Mesothelial cell of epicardium (in vitro differentiated cells): Measurements from ENCODE around the gene SUFU. TPM values are rescaled to one million over a fixed set of nuclear protein-coding genes. Genes with fewer than 3 reads are reported as not detected.

Experiments used
- DNase-seq, 2 experiments: peaks; one replicate each; pipeline ENCODE4 v3.0.0; 2021; ENCODE audit warnings: low spot score in 2 of 2; ENCODE audit not compliant: unreplicated experiment in 2 of 2
- H3K27ac Mint-ChIP-seq: 2 replicates; pipeline ENCODE4 v1.8.0; 2021; ENCODE audit warnings: mixed read lengths
- H3K27me3 Mint-ChIP-seq: 2 replicates; pipeline ENCODE4 v1.8.0; 2021; ENCODE audit warnings: low read depth, mixed read lengths
- H3K36me3 Mint-ChIP-seq: 2 replicates; pipeline ENCODE4 v1.8.0; 2021; ENCODE audit warnings: mixed read lengths
- H3K4me1 Mint-ChIP-seq: 2 replicates; pipeline ENCODE4 v1.8.0; 2021; ENCODE audit warnings: mixed read lengths
- H3K4me3 Mint-ChIP-seq: 2 replicates; pipeline ENCODE4 v1.8.0; 2021; ENCODE audit warnings: mild to moderate bottlenecking, moderate library complexity, mixed read lengths
- H3K9me3 Mint-ChIP-seq: 2 replicates; pipeline ENCODE4 v1.8.0; 2021; ENCODE audit warnings: mixed read lengths
- CTCF ChIP-seq: fragments of 200-600 bp; sonication (generic); IDR thresholded peaks from one replicate; pipeline ENCODE4 v1.5.0; 2021; ENCODE audit warnings: antibody characterized with exemption; ENCODE audit not compliant: unreplicated experiment
- total RNA-seq: library from RNA; stranded (reverse); gene quantifications from 3 replicates; pipeline ENCODE4 v1.2.1, GENCODE V29; 2021

The SUFU gene
- total RNA-seq, 1 donor from 2014 or later: 33.4 TPM

- Mint-ChIP-seq H3K27ac (peak overlapping the region; percentile 98), H3K9me3 (no peaks in the 10 kb centered on the region)
Observed at GRCh38 chr10:102644646-102645387, 141.0 kb downstream of the SUFU start.

GRCh38 chr10:102645388-102645740, 141.6 kb downstream of the SUFU start:
- no peak for DNase-seq
- H3K9me3 Mint-ChIP-seq: no peaks in the 10 kb centered on the region
- H3K36me3 Mint-ChIP-seq: no peaks in the 10 kb centered on the region
- peak overlapping the region; percentile 97 for H3K4me3 Mint-ChIP-seq
- H3K4me1 Mint-ChIP-seq: peaks cover 56% of the 10 kb centered on the region
- peak overlapping the region; percentile 98 for H3K27ac Mint-ChIP-seq
- no peaks in the 10 kb centered on the region for H3K27me3 Mint-ChIP-seq
- no peak for TF ChIP-seq CTCF

More at GRCh38 chr10:102644646-102645387, 141.0 kb downstream of the SUFU start:
- Mint-ChIP-seq H3K27me3 (no peaks in the 10 kb centered on the region), H3K4me3 (peak overlapping the region; percentile 97), H3K36me3 (no peaks in the 10 kb centered on the region), H3K4me1 (peaks cover 52% of the 10 kb centered on the region)
- peak; percentile 71 to 80 for DNase-seq
- TF ChIP-seq CTCF: peak; percentile 40

- peak in 1 of 2 experiments; percentile 58 for DNase-seq
- peaks cover 62% of the 10 kb centered on the region for H3K4me1 Mint-ChIP-seq
- H3K4me3 Mint-ChIP-seq: peak overlapping the region; percentile 97
- no peaks in the 10 kb centered on the region for H3K36me3 Mint-ChIP-seq
- H3K27me3 Mint-ChIP-seq: no peaks in the 10 kb centered on the region
- no peaks in the 10 kb centered on the region for H3K9me3 Mint-ChIP-seq
- no peak for TF ChIP-seq CTCF
- H3K27ac Mint-ChIP-seq: peak overlapping the region; percentile 98
Observed at GRCh38 chr10:102645741-102646609, 142.2 kb downstream of the SUFU start.

- no peaks in the 10 kb centered on the region for H3K36me3 Mint-ChIP-seq
- no peak for TF ChIP-seq CTCF
- no peaks in the 10 kb centered on the region for H3K9me3 Mint-ChIP-seq
- H3K27ac Mint-ChIP-seq: peak overlapping the region; percentile 98
- DNase-seq: no peak
- no peaks in the 10 kb centered on the region for H3K27me3 Mint-ChIP-seq
- H3K4me3 Mint-ChIP-seq: peak overlapping the region; percentile 97
- peaks cover 57% of the 10 kb centered on the region for H3K4me1 Mint-ChIP-seq
Observed at GRCh38 chr10:102646610-102647442, 143.1 kb downstream of the SUFU start.
